Right lobe of liver (tissue), 4 donors: Measurements from ENCODE around the gene TRMT44.

ENCODE experiments used
- CTCF ChIP-seq, 4 donors: fragments of 200-600 bp in 3 of 4; fragments of 450-650 bp in 1 of 4; IDR thresholded peaks; one replicate each; pipeline versions ENCODE4 v1.5.1 to v1.8.0; 2016 to 2022; ENCODE audit warnings: antibody characterized with exemption in 4 of 4, mild to moderate bottlenecking in 2 of 4
- POLR2A ChIP-seq: fragments of 450-650 bp; IDR thresholded peaks from one replicate; pipeline ENCODE4 v1.6.1; 2017; ENCODE audit warnings: antibody characterized with exemption, mild to moderate bottlenecking
- donor health status: DM: no; HTN: no; CAD: no.
- donor health status: DM: no; HTN: no; CAD: no.
- donor health status: DM: no; HTN: yes; CAD: no.

DNA sequence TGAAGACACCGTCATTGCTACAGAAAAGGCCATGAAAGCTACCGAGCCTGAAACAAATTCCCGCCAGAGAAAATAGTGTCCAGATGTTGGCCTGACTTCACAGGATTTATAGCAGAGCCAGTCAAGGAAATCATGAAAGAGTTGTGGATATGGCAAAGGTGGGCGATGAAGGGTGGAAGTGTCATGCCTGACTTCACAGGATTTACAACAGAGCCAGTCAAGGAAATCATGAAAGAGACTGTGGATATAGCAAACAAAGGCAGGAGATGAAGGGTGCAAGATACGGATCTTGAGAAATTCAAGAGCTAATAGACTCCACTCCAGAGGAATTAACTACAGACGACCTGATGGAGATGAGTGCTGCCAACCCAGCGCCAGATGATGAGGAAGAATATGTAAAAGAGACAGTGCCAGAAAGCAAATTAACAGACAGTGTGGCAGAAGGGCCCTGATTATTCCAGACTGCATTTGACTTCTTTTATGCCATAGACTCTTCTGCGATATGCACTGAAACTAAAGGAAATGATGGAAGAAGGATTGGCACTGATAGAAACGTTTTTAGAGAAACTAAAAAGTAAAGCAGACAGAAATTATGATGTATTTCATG lies 17.2 kb downstream of the TRMT44 start:
- TF ChIP-seq CTCF (IDR thresholded peaks at IDR 0.05), result no peak
- no peak for TF ChIP-seq POLR2A
